Measurements from ENCODE around the gene CWC22.

CWC22 gene

GRCh38 chr2:180040146-180040925, 33.2 kb upstream of the CWC22 start:
- DNase-seq (ENCODE audit: low read depth), result no peak
- TF ChIP-seq CTCF (IDR thresholded peaks at IDR 0.05; ENCODE audit: insufficient read depth, low read depth, low read length, missing control alignments), result no peak
- H3K4me3 ChIP-seq (ENCODE audit: low read depth, low read length), result no peak overlapping the region

GRCh38 chr2:180038997-180039396, 31.9 kb upstream of the CWC22 start:
- no peak overlapping the region for H3K4me3 ChIP-seq (ENCODE audit: low read depth, low read length)
- no peak for TF ChIP-seq CTCF (IDR thresholded peaks at IDR 0.05; ENCODE audit: insufficient read depth, low read depth, low read length, missing control alignments)
- DNase-seq (ENCODE audit: low read depth), result no peak

GRCh38 chr2:180033993-180034894, 27.1 kb upstream of the CWC22 start:
- H3K4me3 ChIP-seq (ENCODE audit: low read depth, low read length), result no peak overlapping the region
- DNase-seq (ENCODE audit: low read depth), result no peak
- TF ChIP-seq CTCF (IDR thresholded peaks at IDR 0.05; ENCODE audit: insufficient read depth, low read depth, low read length, missing control alignments), result no peak

- no peak overlapping the region for H3K4me3 ChIP-seq (ENCODE audit: low read depth, low read length)
- DNase-seq (ENCODE audit: low read depth), result no peak
- no peak for TF ChIP-seq CTCF (IDR thresholded peaks at IDR 0.05; ENCODE audit: insufficient read depth, low read depth, low read length, missing control alignments)
Observed at GRCh38 chr2:180029575-180029974, 22.5 kb upstream of the CWC22 start.

- DNase-seq (ENCODE audit: low read depth), result no peak
- no peak overlapping the region for H3K4me3 ChIP-seq (ENCODE audit: low read depth, low read length)
- no peak for TF ChIP-seq CTCF (IDR thresholded peaks at IDR 0.05; ENCODE audit: insufficient read depth, low read depth, low read length, missing control alignments)
Observed at GRCh38 chr2:180021850-180022249, 14.8 kb upstream of the CWC22 start.

GRCh38 chr2:180017784-180018183, 10.7 kb upstream of the CWC22 start:
- no peak for TF ChIP-seq CTCF (IDR thresholded peaks at IDR 0.05; ENCODE audit: insufficient read depth, low read depth, low read length, missing control alignments)
- DNase-seq (ENCODE audit: low read depth), result no peak
- no peak overlapping the region for H3K4me3 ChIP-seq (ENCODE audit: low read depth, low read length)
